BLaER1 (cell line): Measurements from ENCODE around the gene ANKRD24.
"Not testable (repeated sequence)": the region's sequence is repeated elsewhere in the genome, so short reads cannot be mapped to it uniquely, and the experiment has no call there.

Source experiments
- H3K27ac ChIP-seq: shearing (Covaris generic); formaldehyde crosslinking; 2 replicates; pipeline ENCODE4 v1.8.1; 2022
- H3K27me3 ChIP-seq: shearing (Covaris generic); formaldehyde crosslinking; 2 replicates; pipeline ENCODE4 v1.8.1; 2022
- H3K36me3 ChIP-seq: shearing (Covaris generic); formaldehyde crosslinking; 2 replicates; pipeline ENCODE4 v1.8.1; 2022
- H3K4me1 ChIP-seq: shearing (Covaris generic); formaldehyde crosslinking; 2 replicates; pipeline ENCODE4 v1.8.1; 2022
- H3K4me2 ChIP-seq: shearing (Covaris generic); formaldehyde crosslinking; 2 replicates; pipeline ENCODE4 v1.8.1; 2022
- H3K4me3 ChIP-seq: shearing (Covaris generic); formaldehyde crosslinking; 2 replicates; pipeline ENCODE4 v1.8.1; 2022
- H3K9ac ChIP-seq: shearing (Covaris generic); formaldehyde crosslinking; 2 replicates; pipeline ENCODE4 v1.8.1; 2022
- H3K9me3 ChIP-seq: shearing (Covaris generic); formaldehyde crosslinking; 2 replicates; pipeline ENCODE4 v1.8.1; 2022
- H4K20me1 ChIP-seq: shearing (Covaris generic); formaldehyde crosslinking; 2 replicates; pipeline ENCODE4 v1.8.1; 2022
- Cebpa-rat ChIP-seq: shearing (Covaris generic); IDR thresholded peaks from 2 replicates; pipeline ENCODE4 v1.8.1; 2022

Gene ANKRD24

DNA sequence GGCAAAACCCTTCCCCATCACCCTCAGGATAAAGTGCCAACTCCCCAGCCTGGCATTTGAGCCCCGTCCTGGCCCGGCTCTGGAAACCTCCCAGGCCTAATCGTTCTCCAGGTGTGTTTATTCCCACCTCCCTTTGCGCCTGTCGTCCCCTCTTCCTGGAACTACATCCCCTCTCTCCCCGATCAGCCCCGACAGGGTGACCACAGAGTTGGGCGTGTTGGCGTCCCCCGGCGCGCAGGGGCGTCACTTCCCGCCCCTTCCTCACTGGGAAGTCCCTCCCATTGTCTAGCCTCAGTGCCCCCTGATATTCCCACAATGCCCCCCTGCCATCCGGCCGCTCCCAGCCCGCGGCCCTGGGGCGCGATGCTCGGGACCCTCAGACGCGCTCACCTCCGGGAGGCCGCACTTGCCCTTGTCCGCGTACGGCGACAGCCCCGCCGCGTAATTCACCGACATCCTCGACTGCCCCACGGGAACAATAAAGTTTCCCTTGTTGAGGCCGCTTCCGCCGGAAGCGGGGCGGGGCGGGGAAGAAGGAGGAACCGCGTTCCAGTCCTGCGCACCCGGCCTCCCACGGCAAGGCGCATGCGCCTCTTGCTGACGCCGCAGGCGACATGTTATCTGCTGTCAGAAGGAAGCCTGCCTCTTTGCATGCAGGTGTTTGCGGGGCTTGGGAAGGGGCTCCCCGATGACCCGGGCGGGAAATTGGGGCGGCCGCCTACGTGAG lies at the start of gene ANKRD24, which contains the start of gene SIRT6:
Gene ANKRD24 (plus strand): TSS at position 606 of the 727 bp plus-strand sequence. CDS start 3,737 bp downstream, outside the sequence.
Gene SIRT6 (minus strand): TSS at position 480 of the 727 bp plus-strand sequence. CDS start 24 bp downstream, at position 456.
- H3K36me3 ChIP-seq: peaks cover 34% of the 10 kb centered on the region

DNA sequence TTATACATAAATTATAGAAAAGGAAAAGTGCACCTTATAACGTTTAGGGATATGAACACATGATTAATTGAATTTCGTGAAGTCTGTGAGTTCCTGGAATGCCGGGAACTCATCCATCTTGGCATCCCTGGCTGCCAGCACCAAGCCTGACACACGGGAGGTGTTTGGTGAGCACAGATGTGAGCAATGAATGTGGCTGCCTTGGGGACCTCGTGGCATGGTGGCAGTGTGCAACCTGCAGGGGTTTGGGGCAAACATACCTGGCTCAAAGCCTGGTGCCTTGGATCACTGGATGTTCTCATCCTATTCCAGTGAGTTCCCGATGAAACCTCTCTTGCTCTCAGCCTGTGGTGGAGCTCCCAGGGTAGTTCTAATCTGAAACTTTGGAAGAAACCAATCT lies 48.1 kb upstream of the ANKRD24 start:
- H3K9me3 ChIP-seq: no peaks in the 10 kb centered on the region
- no peak overlapping the region for H3K9ac ChIP-seq
- no peaks in the 10 kb centered on the region for H3K4me1 ChIP-seq

More for the DNA sequence above, at the start of gene ANKRD24, which contains the start of gene SIRT6:
- peak within 1 kb of the TSS; percentile 86 for H3K4me3 ChIP-seq
- H3K9me3 ChIP-seq: no peaks in the 10 kb centered on the region
- H4K20me1 ChIP-seq: no peaks in the 10 kb centered on the region; the same call in 1 of the 2 replicates
- no peak for TF ChIP-seq Cebpa-rat
- H3K4me2 ChIP-seq: peak within 1 kb of the TSS; percentile 98
- H3K27ac ChIP-seq: peak within 1 kb of the TSS; percentile 86
- peak within 1 kb of the TSS; percentile 90 for H3K9ac ChIP-seq
- H3K4me1 ChIP-seq: peaks cover 38% of the 10 kb centered on the region
- no peaks in the 10 kb centered on the region for H3K27me3 ChIP-seq

DNA sequence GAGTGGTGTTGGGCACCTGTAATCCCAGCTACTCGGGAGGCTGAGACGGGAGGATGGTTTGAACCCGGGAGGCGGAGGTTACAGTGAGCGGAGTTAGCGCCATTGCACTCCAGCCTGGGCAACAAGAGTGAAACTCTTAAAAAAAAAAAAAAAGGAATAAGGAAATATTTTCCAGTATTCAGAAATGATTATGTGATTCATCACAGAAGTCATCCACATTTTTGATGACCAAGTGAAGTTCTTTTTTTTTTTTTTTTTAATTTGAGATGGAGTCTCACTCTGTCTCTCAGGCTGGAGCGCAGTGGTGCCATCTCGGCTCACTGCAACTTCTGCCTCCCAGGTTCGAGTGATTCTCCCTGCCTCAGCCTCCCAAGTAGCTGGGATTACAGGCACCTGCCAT lies 47.1 kb upstream of the ANKRD24 start:
- not testable (repeated sequence) for H3K4me3 ChIP-seq, H3K9me3 ChIP-seq, H3K4me1 ChIP-seq, H3K9ac ChIP-seq, H4K20me1 ChIP-seq, H3K4me2 ChIP-seq, H3K27me3 ChIP-seq, H3K27ac ChIP-seq, H3K36me3 ChIP-seq

More for the DNA sequence above, 48.1 kb upstream of the ANKRD24 start:
- no peaks in the 10 kb centered on the region for H4K20me1 ChIP-seq
- H3K36me3 ChIP-seq: no peaks in the 10 kb centered on the region
- H3K4me3 ChIP-seq: no peak overlapping the region
- H3K27ac ChIP-seq: no peak overlapping the region
- TF ChIP-seq Cebpa-rat: no peak
- no peak overlapping the region for H3K4me2 ChIP-seq
- H3K27me3 ChIP-seq: no peaks in the 10 kb centered on the region

DNA sequence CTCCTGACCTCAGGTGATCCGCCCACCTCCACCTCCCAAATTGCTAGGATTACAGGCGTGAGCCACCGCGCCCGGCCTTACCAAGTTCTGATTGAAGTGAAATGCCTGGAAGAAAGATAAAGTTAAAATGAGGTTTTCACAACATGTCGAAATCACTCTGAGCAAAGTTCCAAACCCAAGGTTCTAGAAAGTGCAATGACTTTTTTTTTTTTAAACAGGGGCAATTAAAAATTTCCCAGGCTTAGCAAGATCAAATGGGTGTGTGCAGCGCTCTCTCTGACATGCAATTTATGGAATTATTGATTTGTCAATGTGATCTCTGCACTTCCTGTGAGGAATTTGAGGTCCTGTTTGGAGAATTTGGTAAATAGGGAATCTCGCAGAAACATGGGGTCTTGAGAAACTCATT lies 45.8 kb upstream of the ANKRD24 start:
- no peaks in the 10 kb centered on the region for H3K36me3 ChIP-seq
- TF ChIP-seq Cebpa-rat: no peak

DNA sequence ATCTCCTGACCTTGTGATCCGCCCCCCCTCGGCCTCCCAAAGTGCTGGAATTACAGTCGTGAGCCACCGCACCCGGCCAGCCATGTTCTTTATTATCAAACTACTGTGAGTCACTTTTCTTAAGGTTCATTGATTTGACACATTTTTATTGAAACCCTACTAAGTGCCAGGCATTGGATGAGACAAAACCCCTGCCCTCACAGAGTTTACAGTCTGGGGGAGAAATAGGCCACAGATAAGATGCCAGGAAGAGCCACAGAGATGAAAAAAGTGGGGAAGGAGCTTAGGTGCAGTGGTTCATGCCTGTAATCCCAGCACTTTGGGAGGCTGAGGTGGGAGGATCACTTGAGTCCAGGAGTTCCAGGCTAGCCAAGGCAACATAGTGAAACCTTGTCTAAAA lies 44.0 kb upstream of the ANKRD24 start:
- H3K4me3 ChIP-seq: no peak overlapping the region
- no peak overlapping the region for H3K27ac ChIP-seq
- no peak for TF ChIP-seq Cebpa-rat

More for the DNA sequence above, 45.8 kb upstream of the ANKRD24 start:
- Histone ChIP-seq H3K27ac (no peak overlapping the region), H4K20me1 (no peaks in the 10 kb centered on the region), H3K27me3 (no peaks in the 10 kb centered on the region), H3K9me3 (no peaks in the 10 kb centered on the region), H3K9ac (no peak overlapping the region), H3K4me2 (no peak overlapping the region), H3K4me1 (peaks cover 9% of the 10 kb centered on the region), H3K4me3 (no peak overlapping the region)

DNA sequence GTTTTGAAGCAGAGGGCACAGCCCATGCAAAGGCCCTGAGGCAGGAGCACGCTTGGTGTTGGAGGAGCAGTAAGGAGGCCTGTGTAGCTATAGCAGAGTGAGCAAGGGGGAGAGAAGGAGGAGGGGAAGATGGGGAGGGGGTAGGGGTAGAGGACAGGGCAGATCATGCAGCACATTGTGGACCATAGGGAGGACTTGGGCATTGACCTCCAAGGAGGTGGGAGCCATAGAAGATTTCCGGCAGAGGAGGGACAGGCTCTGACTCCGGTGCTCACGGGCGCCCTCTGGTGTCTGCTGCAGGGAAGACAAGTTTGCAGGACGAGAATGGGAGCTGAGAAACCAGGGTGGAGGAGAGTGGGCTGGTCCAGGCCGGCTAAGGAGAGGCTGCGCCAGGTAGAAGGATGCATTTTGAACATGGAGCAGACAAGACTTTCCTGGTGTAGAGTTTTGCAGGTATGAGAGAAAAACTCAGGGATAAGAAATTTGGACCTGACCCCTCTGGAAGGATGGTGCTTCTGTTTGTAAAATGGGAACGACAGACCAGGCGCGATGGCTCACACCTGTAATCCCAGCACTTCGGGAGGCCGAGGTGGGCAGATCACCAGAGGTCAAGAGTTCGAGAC lies 42.8 kb upstream of the ANKRD24 start:
- no peaks in the 10 kb centered on the region for H4K20me1 ChIP-seq
- no peaks in the 10 kb centered on the region for H3K36me3 ChIP-seq
- TF ChIP-seq Cebpa-rat: no peak
- H3K4me1 ChIP-seq: peaks cover 9% of the 10 kb centered on the region
- H3K4me2 ChIP-seq: peak overlapping the region; percentile 16
- H3K27ac ChIP-seq: no peak overlapping the region
- H3K9me3 ChIP-seq: no peaks in the 10 kb centered on the region
- H3K4me3 ChIP-seq: no peak overlapping the region
- no peak overlapping the region for H3K9ac ChIP-seq
- no peaks in the 10 kb centered on the region for H3K27me3 ChIP-seq

More for the DNA sequence above, 44.0 kb upstream of the ANKRD24 start:
- Histone ChIP-seq H4K20me1 (no peaks in the 10 kb centered on the region), H3K9ac (no peak overlapping the region), H3K4me1 (peaks cover 9% of the 10 kb centered on the region), H3K9me3 (no peaks in the 10 kb centered on the region), H3K36me3 (no peaks in the 10 kb centered on the region), H3K4me2 (no peak overlapping the region), H3K27me3 (no peaks in the 10 kb centered on the region)

DNA sequence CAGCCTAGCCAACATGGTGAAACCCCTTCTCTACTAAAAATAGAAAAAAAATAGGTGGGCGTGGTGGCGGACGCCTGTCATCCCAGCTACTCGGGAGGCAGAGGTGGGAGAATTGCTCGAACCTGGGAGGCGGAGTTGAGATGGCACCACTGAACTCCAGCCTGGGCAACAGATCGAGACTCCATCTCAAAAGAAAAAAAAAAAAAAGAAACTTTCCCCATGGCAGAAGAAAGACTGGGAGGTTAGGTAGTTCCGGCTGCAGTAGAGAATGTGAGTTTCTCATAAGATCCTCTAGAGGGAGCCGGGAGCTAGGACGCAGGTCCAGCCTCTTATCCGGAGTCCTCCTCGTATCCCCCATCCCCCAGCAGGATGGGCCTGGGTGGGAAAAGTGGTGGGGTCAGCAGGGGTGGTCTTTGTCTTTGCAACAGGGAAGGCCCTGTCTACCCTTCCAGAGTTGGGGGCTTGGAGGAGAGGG lies 42.2 kb upstream of the ANKRD24 start:
- TF ChIP-seq Cebpa-rat: no peak
- Histone ChIP-seq H3K9me3 (no peaks in the 10 kb centered on the region), H3K4me1 (peaks cover 9% of the 10 kb centered on the region), H3K27ac (no peak overlapping the region), H3K4me3 (no peak overlapping the region), H3K4me2 (peak overlapping the region; percentile 16), H3K9ac (no peak overlapping the region), H3K27me3 (no peaks in the 10 kb centered on the region), H3K36me3 (no peaks in the 10 kb centered on the region), H4K20me1 (no peaks in the 10 kb centered on the region)

DNA sequence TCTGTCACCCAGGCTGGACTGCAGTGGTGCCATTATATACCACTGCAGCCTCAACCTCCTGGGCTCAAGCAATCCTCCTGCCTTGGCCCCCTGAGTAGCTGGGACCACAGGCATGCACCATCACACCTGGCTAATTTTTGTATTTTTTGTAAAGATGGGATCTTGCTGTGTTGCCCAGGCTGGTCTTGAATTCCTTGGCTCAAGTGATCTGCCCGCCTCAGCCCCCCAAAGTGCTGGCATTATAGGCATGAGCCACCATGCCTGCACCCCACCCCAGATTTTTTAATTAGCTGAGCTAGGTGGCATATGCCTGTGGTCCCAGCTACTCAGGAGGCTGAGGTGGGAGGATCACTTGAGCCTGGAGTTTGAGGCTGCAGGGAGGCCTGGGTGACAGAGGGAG lies 39.6 kb upstream of the ANKRD24 start:
- not testable (repeated sequence) for H3K4me1 ChIP-seq, H3K4me2 ChIP-seq, H3K9ac ChIP-seq, H3K36me3 ChIP-seq, H3K27me3 ChIP-seq, H3K27ac ChIP-seq, H3K9me3 ChIP-seq, H3K4me3 ChIP-seq, H4K20me1 ChIP-seq

DNA sequence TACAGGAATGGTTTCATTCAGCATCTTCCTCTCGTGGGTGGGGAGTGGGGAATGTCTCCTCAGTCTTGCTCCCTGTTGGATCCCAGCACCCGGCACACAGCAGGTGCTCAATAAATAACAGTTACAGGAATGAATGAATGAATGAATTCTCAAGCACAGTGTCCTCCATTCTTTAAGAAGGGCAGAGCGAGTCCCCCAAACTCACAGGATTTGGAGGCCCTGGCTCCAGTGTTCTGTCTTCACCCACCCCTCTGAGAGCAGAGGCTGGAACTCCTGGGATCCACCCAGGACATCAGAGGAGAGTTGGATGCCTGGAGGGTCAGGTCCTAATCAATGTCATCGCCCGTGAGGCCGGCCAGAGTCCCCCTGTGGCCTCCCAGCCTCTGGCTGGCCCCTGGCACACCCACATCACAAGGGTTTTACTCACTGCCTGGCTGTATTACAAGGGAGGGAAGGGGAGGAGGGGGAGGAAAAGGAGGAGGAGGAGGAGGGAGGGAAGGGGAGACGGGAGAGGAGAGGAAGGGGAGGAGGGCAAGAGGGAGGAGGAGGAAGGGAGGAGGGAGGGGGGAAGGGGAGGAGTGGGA lies 37.7 kb upstream of the ANKRD24 start:
- Histone ChIP-seq H3K9me3 (no peaks in the 10 kb centered on the region), H3K27me3 (0 out of 2 replicates have a peak, but pooled peaks cover 5% of the 10 kb centered on the region), H3K9ac (no peak overlapping the region), H3K27ac (no peak overlapping the region), H3K4me1 (peaks cover 14% of the 10 kb centered on the region), H3K36me3 (no peaks in the 10 kb centered on the region), H3K4me3 (no peak overlapping the region), H3K4me2 (no peak overlapping the region), H4K20me1 (no peaks in the 10 kb centered on the region)
- TF ChIP-seq Cebpa-rat: no peak
